ENCODE measurements around the gene IL1RAPL1.

Gene IL1RAPL1

GRCh38 chrX:29691044-29691443 lies 1103.8 kb downstream of the IL1RAPL1 start:
- Histone ChIP-seq H3K27me3 (ENCODE audit: control insufficient read depth, insufficient read depth, low read length) (no peaks in the 10 kb centered on the region; the same call in 1 of the 2 replicates), H3K36me3 (ENCODE audit: control insufficient read depth, insufficient read depth, low read length) (no peaks in the 10 kb centered on the region), H3K9ac (ENCODE audit: low read length) (no peak overlapping the region), H3K27ac (ENCODE audit: low read depth, low read length) (no peak overlapping the region), H3K4me1 (ENCODE audit: control insufficient read depth, insufficient read depth, low read length) (no peaks in the 10 kb centered on the region), H3K9me3 (ENCODE audit: control insufficient read depth, insufficient read depth, low read depth, low read length) (no peaks in the 10 kb centered on the region), H3K4me3 (ENCODE audit: low read depth, low read length) (no peak overlapping the region)

GRCh38 chrX:29693912-29694311 lies 1106.7 kb downstream of the IL1RAPL1 start:
- Histone ChIP-seq H3K4me3 (ENCODE audit: low read depth, low read length) (no peak overlapping the region), H3K27me3 (ENCODE audit: control insufficient read depth, insufficient read depth, low read length) (no peaks in the 10 kb centered on the region; the same call in 1 of the 2 replicates), H3K36me3 (ENCODE audit: control insufficient read depth, insufficient read depth, low read length) (no peaks in the 10 kb centered on the region), H3K9ac (ENCODE audit: low read length) (no peak overlapping the region), H3K27ac (ENCODE audit: low read depth, low read length) (no peak overlapping the region), H3K9me3 (ENCODE audit: control insufficient read depth, insufficient read depth, low read depth, low read length) (no peaks in the 10 kb centered on the region), H3K4me1 (ENCODE audit: control insufficient read depth, insufficient read depth, low read length) (0 out of 2 replicates have a peak, but pooled peaks cover 5% of the 10 kb centered on the region)

- no peaks in the 10 kb centered on the region for H3K9me3 ChIP-seq (ENCODE audit: control insufficient read depth, insufficient read depth, low read depth, low read length)
- no peak overlapping the region for H3K27ac ChIP-seq (ENCODE audit: low read depth, low read length)
- H3K27me3 ChIP-seq (ENCODE audit: control insufficient read depth, insufficient read depth, low read length), result no peaks in the 10 kb centered on the region
These were observed 1112.0 kb downstream of the IL1RAPL1 start for GRCh38 chrX:29699239-29699638.

GRCh38 chrX:29707088-29707487 lies 1119.8 kb downstream of the IL1RAPL1 start:
- no peaks in the 10 kb centered on the region for H3K27me3 ChIP-seq (ENCODE audit: control insufficient read depth, insufficient read depth, low read length)
- peaks cover 7% of the 10 kb centered on the region; the same call in 1 of the 2 replicates for H3K9me3 ChIP-seq (ENCODE audit: control insufficient read depth, insufficient read depth, low read depth, low read length)
- H3K27ac ChIP-seq (ENCODE audit: low read depth, low read length), result no peak overlapping the region
- no peak overlapping the region for H3K9ac ChIP-seq (ENCODE audit: low read length)
- H3K4me1 ChIP-seq (ENCODE audit: control insufficient read depth, insufficient read depth, low read length), result no peaks in the 10 kb centered on the region
- H3K4me3 ChIP-seq (ENCODE audit: low read depth, low read length), result no peak overlapping the region
- H3K36me3 ChIP-seq (ENCODE audit: control insufficient read depth, insufficient read depth, low read length), result no peaks in the 10 kb centered on the region

More at GRCh38 chrX:29699239-29699638, 1112.0 kb downstream of the IL1RAPL1 start:
- no peaks in the 10 kb centered on the region for H3K36me3 ChIP-seq (ENCODE audit: control insufficient read depth, insufficient read depth, low read length)
- 0 out of 2 replicates have a peak, but pooled peaks cover 5% of the 10 kb centered on the region for H3K4me1 ChIP-seq (ENCODE audit: control insufficient read depth, insufficient read depth, low read length)
- no peak overlapping the region for H3K9ac ChIP-seq (ENCODE audit: low read length)
- no peak overlapping the region for H3K4me3 ChIP-seq (ENCODE audit: low read depth, low read length)

- Histone ChIP-seq H3K27ac (ENCODE audit: low read depth, low read length) (no peak overlapping the region), H3K4me3 (ENCODE audit: low read depth, low read length) (no peak overlapping the region), H3K4me1 (ENCODE audit: control insufficient read depth, insufficient read depth, low read length) (no peaks in the 10 kb centered on the region), H3K9me3 (ENCODE audit: control insufficient read depth, insufficient read depth, low read depth, low read length) (no peaks in the 10 kb centered on the region), H3K36me3 (ENCODE audit: control insufficient read depth, insufficient read depth, low read length) (no peaks in the 10 kb centered on the region), H3K9ac (ENCODE audit: low read length) (no peak overlapping the region), H3K27me3 (ENCODE audit: control insufficient read depth, insufficient read depth, low read length) (no peaks in the 10 kb centered on the region; the same call in 1 of the 2 replicates)
These were observed 1133.9 kb downstream of the IL1RAPL1 start for GRCh38 chrX:29721152-29721551.

GRCh38 chrX:29724316-29724715 lies 1137.1 kb downstream of the IL1RAPL1 start:
- no peaks in the 10 kb centered on the region for H3K9me3 ChIP-seq (ENCODE audit: control insufficient read depth, insufficient read depth, low read depth, low read length)
- H3K27me3 ChIP-seq (ENCODE audit: control insufficient read depth, insufficient read depth, low read length), result no peaks in the 10 kb centered on the region; the same call in 1 of the 2 replicates
- no peak overlapping the region for H3K4me3 ChIP-seq (ENCODE audit: low read depth, low read length)
- no peak overlapping the region for H3K9ac ChIP-seq (ENCODE audit: low read length)
- H3K27ac ChIP-seq (ENCODE audit: low read depth, low read length), result no peak overlapping the region
- H3K4me1 ChIP-seq (ENCODE audit: control insufficient read depth, insufficient read depth, low read length), result no peaks in the 10 kb centered on the region
- no peaks in the 10 kb centered on the region for H3K36me3 ChIP-seq (ENCODE audit: control insufficient read depth, insufficient read depth, low read length)

- Histone ChIP-seq H3K4me3 (ENCODE audit: low read depth, low read length) (no peak overlapping the region), H3K27me3 (ENCODE audit: control insufficient read depth, insufficient read depth, low read length) (no peaks in the 10 kb centered on the region; the same call in 1 of the 2 replicates), H3K4me1 (ENCODE audit: control insufficient read depth, insufficient read depth, low read length) (peaks cover 6% of the 10 kb centered on the region), H3K36me3 (ENCODE audit: control insufficient read depth, insufficient read depth, low read length) (no peaks in the 10 kb centered on the region), H3K27ac (ENCODE audit: low read depth, low read length) (no peak overlapping the region), H3K9ac (ENCODE audit: low read length) (no peak overlapping the region), H3K9me3 (ENCODE audit: control insufficient read depth, insufficient read depth, low read depth, low read length) (no peaks in the 10 kb centered on the region)
These were observed 1139.6 kb downstream of the IL1RAPL1 start for GRCh38 chrX:29726811-29727210.

- Histone ChIP-seq H3K9me3 (ENCODE audit: control insufficient read depth, insufficient read depth, low read depth, low read length) (no peaks in the 10 kb centered on the region), H3K27ac (ENCODE audit: low read depth, low read length) (no peak overlapping the region), H3K27me3 (ENCODE audit: control insufficient read depth, insufficient read depth, low read length) (no peaks in the 10 kb centered on the region; the same call in 1 of the 2 replicates)
These were observed 1141.4 kb downstream of the IL1RAPL1 start for GRCh38 chrX:29728639-29729038.

GRCh38 chrX:29744966-29745365 lies 1157.7 kb downstream of the IL1RAPL1 start:
- Histone ChIP-seq H3K9me3 (ENCODE audit: control insufficient read depth, insufficient read depth, low read depth, low read length) (no peaks in the 10 kb centered on the region), H3K4me3 (ENCODE audit: low read depth, low read length) (no peak overlapping the region), H3K36me3 (ENCODE audit: control insufficient read depth, insufficient read depth, low read length) (no peaks in the 10 kb centered on the region), H3K9ac (ENCODE audit: low read length) (no peak overlapping the region), H3K27me3 (ENCODE audit: control insufficient read depth, insufficient read depth, low read length) (no peaks in the 10 kb centered on the region; the same call in 1 of the 2 replicates), H3K27ac (ENCODE audit: low read depth, low read length) (no peak overlapping the region), H3K4me1 (ENCODE audit: control insufficient read depth, insufficient read depth, low read length) (peaks cover 2% of the 10 kb centered on the region; the same call in 1 of the 2 replicates)

More at GRCh38 chrX:29728639-29729038, 1141.4 kb downstream of the IL1RAPL1 start:
- H3K36me3 ChIP-seq (ENCODE audit: control insufficient read depth, insufficient read depth, low read length), result no peaks in the 10 kb centered on the region
- no peak overlapping the region for H3K4me3 ChIP-seq (ENCODE audit: low read depth, low read length)
- no peak overlapping the region for H3K9ac ChIP-seq (ENCODE audit: low read length)
- H3K4me1 ChIP-seq (ENCODE audit: control insufficient read depth, insufficient read depth, low read length), result peaks cover 13% of the 10 kb centered on the region

GRCh38 chrX:29746326-29746725 lies 1159.1 kb downstream of the IL1RAPL1 start:
- no peak overlapping the region for H3K4me3 ChIP-seq (ENCODE audit: low read depth, low read length)
- H3K9me3 ChIP-seq (ENCODE audit: control insufficient read depth, insufficient read depth, low read depth, low read length), result no peaks in the 10 kb centered on the region
- no peaks in the 10 kb centered on the region; the same call in 1 of the 2 replicates for H3K27me3 ChIP-seq (ENCODE audit: control insufficient read depth, insufficient read depth, low read length)
- peaks cover 2% of the 10 kb centered on the region; the same call in 1 of the 2 replicates for H3K4me1 ChIP-seq (ENCODE audit: control insufficient read depth, insufficient read depth, low read length)
- no peak overlapping the region for H3K9ac ChIP-seq (ENCODE audit: low read length)
- no peaks in the 10 kb centered on the region for H3K36me3 ChIP-seq (ENCODE audit: control insufficient read depth, insufficient read depth, low read length)
- H3K27ac ChIP-seq (ENCODE audit: low read depth, low read length), result no peak overlapping the region

GRCh38 chrX:29762006-29762405 lies 1174.8 kb downstream of the IL1RAPL1 start:
- Histone ChIP-seq H3K9me3 (ENCODE audit: control insufficient read depth, insufficient read depth, low read depth, low read length) (no peaks in the 10 kb centered on the region), H3K4me3 (ENCODE audit: low read depth, low read length) (no peak overlapping the region), H3K4me1 (ENCODE audit: control insufficient read depth, insufficient read depth, low read length) (peaks cover 17% of the 10 kb centered on the region), H3K27me3 (ENCODE audit: control insufficient read depth, insufficient read depth, low read length) (no peaks in the 10 kb centered on the region), H3K9ac (ENCODE audit: low read length) (no peak overlapping the region), H3K27ac (ENCODE audit: low read depth, low read length) (no peak overlapping the region), H3K36me3 (ENCODE audit: control insufficient read depth, insufficient read depth, low read length) (no peaks in the 10 kb centered on the region)

Data from HUES6 (cell line).